GM18867 (cell line): Measurements from ENCODE around the gene TNFRSF19.

Source experiments
- ATAC-seq: cut with Tn5 transposase; IDR thresholded peaks from one replicate; pipeline ENCODE4 v1.9.1; 2021; ENCODE audit warnings: mild to moderate bottlenecking, moderate library complexity; ENCODE audit not compliant: unreplicated experiment

TNFRSF19 gene

DNA sequence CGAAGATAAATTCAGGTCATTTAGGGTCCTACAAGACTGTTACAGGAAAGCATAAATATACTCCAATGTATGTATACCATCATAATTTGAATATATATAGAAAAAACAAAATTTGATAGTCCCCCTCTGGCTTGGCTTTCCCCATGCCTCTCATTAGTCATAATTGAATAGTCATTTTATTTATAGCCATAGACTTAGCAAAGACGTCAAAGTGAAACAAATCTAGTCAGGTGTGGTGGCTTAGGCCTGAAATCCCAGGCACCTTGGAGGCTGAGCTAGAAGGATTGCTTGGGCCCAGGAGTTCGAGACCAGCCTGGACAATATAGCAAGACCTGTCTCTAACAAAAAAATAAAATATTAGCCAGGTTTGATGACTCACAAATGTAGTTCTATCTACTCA lies 141.1 kb downstream of the TNFRSF19 start:
- no peak for ATAC-seq

DNA sequence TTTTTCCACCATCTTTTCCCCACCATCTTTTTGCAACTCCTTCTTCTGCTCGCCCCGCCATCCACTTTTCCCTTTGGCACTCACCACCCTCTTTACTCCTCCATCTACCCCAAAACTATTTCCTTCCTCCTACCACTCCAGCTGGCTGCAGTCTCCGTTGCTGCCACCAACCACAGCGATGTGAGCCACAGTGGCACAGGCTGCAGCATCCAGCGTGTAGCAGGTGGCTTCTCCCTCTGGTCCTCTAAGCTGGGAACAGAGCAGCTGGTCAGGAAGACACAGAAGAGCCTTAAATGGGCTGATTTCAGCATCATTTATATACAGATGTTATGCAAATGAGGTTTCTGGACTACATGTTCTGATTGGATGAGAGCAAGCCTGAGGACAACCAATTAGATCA lies 144.5 kb downstream of the TNFRSF19 start:
- ATAC-seq, result no peak

DNA sequence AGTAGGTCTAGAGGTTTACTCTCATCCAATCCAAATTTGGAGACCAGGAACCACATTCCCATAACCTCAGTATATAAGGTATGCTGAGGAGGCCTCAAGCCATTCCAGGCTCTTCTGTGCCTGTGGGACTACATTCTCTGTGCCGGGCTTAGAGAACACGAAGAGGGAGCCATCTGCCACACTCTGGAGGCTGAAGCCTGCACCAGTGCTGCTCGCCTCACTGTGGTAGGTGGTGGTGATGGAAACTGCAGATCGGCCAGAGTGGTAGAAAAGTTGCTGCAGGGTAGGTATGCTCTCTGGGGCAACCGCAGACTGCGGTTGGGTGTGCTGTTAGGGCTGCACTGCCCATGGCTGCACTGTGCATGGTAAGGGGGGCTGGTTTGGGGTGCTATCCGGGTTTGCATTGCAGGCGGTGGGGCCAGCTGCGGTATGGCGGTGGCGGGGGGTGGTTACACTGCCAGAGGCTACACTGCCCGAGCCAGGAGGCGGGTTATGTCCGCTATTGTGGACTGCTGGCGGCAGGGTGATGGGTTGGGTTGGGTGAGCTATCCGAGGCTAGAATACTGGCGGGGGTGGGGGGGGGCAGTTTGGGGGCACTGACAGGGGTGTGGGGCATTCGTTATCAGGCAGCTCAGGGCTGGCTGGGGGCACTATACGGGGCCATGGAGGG lies 145.0 kb downstream of the TNFRSF19 start:
- no peak for ATAC-seq

DNA sequence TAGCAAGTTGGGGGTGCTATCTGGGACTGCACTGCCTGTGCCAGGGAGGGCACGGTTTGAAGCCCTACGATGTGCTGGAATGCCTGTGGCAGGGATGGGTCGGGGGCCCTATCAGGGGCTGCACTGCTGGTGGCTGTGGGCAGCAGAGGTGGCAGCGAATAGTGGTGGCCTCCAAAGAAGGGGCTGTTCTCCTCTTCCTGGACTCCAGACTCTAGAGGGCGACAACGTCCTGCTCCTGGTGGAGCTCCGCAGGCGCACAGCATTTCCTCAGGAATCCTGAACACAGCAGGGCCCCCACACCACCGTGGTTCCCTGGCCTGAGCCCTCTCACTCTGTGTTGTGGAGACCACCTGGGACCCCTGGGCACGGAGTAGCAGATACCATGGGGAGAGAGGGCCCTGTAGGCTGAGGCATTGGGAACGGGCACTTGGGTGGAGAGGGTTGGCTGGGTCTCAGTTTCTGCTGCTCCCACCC lies 145.6 kb downstream of the TNFRSF19 start:
- ATAC-seq, result no peak

DNA sequence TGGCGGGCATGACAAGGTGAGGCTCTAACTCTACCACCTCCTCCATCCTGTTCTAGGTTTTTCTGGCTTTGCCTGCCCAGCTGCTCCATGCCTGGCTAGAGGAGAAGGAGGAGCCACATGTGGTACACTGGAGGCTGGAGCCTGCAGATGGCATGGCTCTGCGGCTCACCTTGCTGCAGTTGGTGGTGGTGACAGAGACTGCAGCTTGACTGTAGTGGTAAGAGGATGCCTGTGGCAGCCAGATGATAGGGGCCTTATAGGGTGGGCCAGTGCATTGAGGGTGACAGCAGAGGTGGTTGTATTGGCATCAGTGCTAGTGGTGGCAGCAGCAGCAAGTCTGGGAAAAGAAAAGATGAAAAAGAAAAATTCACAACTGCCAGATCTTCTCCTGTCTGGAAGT lies 146.2 kb downstream of the TNFRSF19 start:
- ATAC-seq, result no peak

DNA sequence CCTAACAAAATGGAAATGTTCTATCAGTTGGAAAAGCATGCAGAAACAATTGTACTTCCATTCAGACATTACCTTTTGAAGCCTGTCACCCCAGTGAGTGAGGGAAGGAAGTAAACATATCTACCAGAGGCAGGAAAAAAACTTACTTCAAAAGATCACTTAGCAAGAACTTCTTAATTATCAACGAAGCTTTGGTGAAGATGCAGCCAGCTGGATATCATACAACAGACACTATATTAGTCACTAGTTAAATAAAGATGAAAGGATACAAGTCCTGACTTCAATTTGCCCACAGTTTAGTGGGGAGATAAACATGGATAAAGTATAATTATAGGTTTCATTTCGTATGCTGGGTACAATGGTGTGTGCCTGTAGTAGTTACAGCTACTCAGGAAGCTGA lies 148.8 kb downstream of the TNFRSF19 start:
- ATAC-seq, result no peak

DNA sequence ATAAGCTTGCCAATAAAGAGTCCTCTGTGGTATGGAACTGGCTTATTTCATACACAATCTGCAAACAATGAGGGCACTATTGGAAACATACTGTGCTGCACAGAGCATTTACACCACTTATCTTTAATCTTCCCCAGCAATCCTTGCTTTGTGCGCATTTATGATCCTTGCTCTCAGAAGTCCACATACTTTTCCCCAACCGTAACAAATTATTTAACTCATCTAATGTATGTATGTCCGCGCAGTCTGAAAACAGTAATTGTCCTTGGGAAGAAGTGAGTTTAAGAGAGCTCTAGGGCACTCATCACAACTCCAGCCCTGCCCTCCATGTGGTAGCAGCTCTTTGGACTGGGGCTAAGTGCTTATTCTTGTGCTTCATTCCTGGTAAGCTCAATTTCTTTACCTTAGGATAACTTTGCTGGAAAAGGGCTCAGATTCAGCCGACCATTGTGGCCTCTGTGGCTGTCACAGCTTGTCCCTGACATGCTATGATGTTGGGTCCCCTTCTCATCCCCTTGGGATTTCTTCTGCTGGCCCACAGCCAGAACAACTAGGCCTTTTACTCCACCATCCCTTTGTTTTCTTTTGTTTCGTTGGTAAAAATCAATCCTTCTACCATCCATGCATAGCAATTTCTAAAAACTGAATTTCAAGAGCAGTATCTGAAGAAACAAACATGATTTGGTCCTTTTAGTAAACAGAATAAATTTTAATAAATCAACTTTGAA lies 152.7 kb downstream of the TNFRSF19 start:
- ATAC-seq, result no peak

DNA sequence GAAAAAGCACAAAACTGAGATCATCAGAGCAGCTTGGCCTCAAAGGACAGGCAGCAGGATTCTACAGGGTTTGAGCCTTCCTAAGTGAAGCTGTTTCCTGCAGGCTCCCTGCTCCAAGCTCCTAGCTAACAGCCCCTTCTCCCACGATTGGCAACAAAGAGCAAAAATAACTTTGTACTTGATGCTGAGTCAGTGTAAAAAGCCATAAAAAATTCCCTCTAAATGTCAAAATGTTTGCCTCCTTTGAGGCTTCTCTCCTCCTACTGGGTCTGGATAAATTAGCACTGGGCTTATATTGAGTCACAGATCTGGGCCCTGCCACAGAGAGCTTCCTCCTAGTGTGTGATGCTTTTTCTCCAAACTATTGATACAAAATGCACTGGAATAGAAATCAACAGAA lies 153.3 kb downstream of the TNFRSF19 start:
- ATAC-seq, result no peak

DNA sequence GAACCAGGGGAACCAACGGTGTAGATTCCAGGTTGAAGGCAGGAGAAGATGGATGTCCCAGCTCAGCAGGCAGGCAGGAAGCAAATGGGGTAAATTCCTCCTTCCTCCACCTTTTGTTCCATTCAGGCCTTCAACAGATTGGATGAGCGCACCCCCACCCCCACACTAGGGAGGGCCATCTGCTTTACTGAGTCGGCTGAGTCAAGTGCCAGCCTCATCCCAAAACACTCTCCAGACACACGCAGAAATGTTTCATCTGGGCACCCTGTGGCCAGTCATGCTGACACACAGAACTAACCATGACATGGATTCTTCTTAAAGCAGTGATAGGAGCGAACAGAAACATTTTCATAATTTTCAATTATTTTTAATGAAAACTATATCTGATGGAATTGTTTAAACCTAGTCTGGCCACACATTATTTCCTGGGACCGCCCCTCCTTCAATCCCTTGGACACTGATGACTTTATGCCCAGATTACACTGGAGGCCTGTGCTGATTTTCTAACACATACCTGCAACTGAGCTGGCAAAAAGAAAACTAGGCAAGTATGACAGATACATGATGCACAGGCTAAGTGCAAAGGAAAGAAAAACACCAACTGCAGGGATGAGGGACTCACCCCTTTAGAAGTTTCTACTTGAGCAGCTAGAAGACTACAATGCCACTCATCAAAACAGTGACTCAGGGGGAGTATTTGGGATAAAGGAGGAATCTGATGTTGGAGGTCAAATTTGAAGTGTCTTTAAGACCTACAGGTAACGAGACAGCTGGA lies 154.2 kb downstream of the TNFRSF19 start:
- ATAC-seq, result no peak
